IgD-negative memory B cell (primary cell): ENCODE results near the gene TENM3. TPM values are rescaled to one million over a fixed set of nuclear protein-coding genes. Genes with fewer than 3 reads are reported as not detected.

Experiments used
- H3K27ac Mint-ChIP-seq, 3 donors: one replicate each; pipeline ENCODE4 v1.8.0; 2020 to 2022; ENCODE audit warnings: mild to moderate bottlenecking in 3 of 3, mixed read lengths in 3 of 3, moderate library complexity in 1 of 3
- H3K27me3 Mint-ChIP-seq: one replicate; pipeline ENCODE4 v1.8.0; 2021; ENCODE audit warnings: mixed read lengths
- H3K36me3 Mint-ChIP-seq: one replicate; pipeline ENCODE4 v1.8.0; 2020; ENCODE audit warnings: mild to moderate bottlenecking, mixed read lengths
- H3K4me1 Mint-ChIP-seq, 3 donors: one replicate each; pipeline ENCODE4 v1.8.0; 2020 to 2022; ENCODE audit warnings: mixed read lengths in 3 of 3, mild to moderate bottlenecking in 1 of 3
- H3K4me3 Mint-ChIP-seq, 4 donors: one replicate each; pipeline ENCODE4 v1.8.0; 2020 to 2022; ENCODE audit warnings: mild to moderate bottlenecking in 4 of 4, mixed read lengths in 4 of 4, moderate library complexity in 3 of 4
- H3K9me3 Mint-ChIP-seq, 3 donors: one replicate each; pipeline ENCODE4 v1.8.0; 2020 to 2021; ENCODE audit warnings: mixed read lengths in 3 of 3, mild to moderate bottlenecking in 1 of 3
- polyA plus RNA-seq: library from polyadenylated mRNA; unstranded; fragments of 300-500 nt; fragmentation: Illumina TruSeq; gene quantifications from one replicate; pipeline ENCODE4 v1.2.3, GENCODE V29; 2021

Gene TENM3
- polyA plus RNA-seq, 1 donor from 2014 or later, result not detected

DNA sequence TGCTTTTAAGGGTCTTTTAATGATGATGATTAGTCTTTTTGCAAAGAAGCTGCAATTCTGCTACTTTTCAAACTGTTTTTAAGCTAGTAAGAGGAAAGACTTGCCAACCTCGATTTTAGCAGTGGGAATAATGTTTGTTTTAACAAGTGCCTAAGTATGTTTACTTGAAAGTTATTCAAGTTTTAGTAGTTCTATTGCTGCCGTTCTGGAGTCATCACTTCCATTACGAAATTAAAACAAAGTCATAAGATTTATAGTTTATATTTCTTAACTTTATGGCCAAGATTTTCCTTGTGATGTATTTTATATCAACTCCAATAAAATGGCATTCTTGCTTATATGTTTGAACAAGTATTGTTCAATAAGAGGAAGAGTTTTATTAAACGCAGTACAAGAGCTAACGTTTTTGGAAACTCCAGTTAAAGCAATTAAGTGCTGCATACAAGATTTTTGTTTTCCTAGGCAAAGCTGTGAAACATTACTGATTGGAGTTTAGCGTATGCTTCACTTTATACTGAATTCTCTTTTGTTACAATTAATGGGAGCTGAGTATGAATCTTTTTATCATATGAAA, 211.3 kb downstream of the TENM3 start:
- peaks cover 4 to 9% (median 7%) of the 10 kb centered on the region in 3 donors for H3K4me1 Mint-ChIP-seq
- H3K9me3 Mint-ChIP-seq, result no peaks in the 10 kb centered on the region
- H3K4me3 Mint-ChIP-seq, result no peak overlapping the region
- H3K27me3 Mint-ChIP-seq, result peaks cover 12% of the 10 kb centered on the region
- no peak overlapping the region for H3K27ac Mint-ChIP-seq
- H3K36me3 Mint-ChIP-seq, result no peaks in the 10 kb centered on the region

- no peaks in the 10 kb centered on the region for H3K9me3 Mint-ChIP-seq
- no peak overlapping the region for H3K27ac Mint-ChIP-seq
- H3K27me3 Mint-ChIP-seq, result peaks cover 4% of the 10 kb centered on the region
- no peak overlapping the region for H3K4me3 Mint-ChIP-seq
- no peaks in the 10 kb centered on the region for H3K4me1 Mint-ChIP-seq
- no peaks in the 10 kb centered on the region for H3K36me3 Mint-ChIP-seq
Measured at GRCh38 chr4:182465114-182465513, 221.9 kb downstream of the TENM3 start.

- Mint-ChIP-seq H3K27me3 (peaks cover 4% of the 10 kb centered on the region), H3K36me3 (no peaks in the 10 kb centered on the region), H3K9me3 (no peaks in the 10 kb centered on the region), H3K4me1 (no peaks in the 10 kb centered on the region), H3K4me3 (no peak overlapping the region), H3K27ac (no peak overlapping the region)
Measured at GRCh38 chr4:182465979-182466378, 222.8 kb downstream of the TENM3 start.

DNA sequence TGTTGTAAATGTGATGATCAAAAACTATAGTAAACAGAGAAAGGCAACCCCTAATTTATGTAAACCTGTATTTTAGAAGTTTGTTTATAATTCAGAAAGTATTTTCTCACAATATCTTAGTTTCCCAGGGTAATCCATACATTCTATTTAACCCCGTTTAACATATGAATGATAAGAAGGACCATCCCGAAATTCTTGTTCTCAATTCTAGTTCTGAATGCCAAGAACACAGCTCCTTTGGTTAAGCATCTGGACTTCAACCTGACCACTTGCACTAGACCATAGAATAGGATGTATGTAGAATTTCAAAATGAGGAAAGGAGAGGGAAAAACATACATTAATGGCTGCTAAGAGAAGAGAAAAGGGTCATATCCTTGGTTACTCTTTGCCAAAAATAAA, 227.0 kb downstream of the TENM3 start:
- H3K27me3 Mint-ChIP-seq, result no peaks in the 10 kb centered on the region
- H3K27ac Mint-ChIP-seq, result no peak overlapping the region
- no peak overlapping the region for H3K4me3 Mint-ChIP-seq
- H3K9me3 Mint-ChIP-seq, result peaks cover 0 to 2% (median 0%) of the 10 kb centered on the region in 3 donors
- H3K4me1 Mint-ChIP-seq, result no peaks in the 10 kb centered on the region
- no peaks in the 10 kb centered on the region for H3K36me3 Mint-ChIP-seq

DNA sequence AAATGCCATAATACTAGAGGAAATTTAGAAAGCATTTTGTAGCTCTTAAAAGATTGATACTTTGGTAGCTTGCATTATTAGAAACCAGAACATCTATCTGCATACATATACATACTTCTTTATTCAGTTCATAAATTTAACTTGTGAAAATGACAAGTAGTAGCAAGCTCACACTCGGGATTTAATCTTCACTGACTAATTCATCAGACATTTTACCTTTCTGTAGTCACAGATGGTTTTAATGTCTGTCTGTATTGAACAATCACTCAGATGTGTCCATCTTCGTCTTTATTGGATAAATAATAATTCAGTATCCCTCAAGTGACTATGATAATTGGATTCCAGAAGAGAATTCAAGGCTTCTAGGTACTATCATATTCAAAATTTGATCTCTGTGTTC, 232.3 kb downstream of the TENM3 start:
- Mint-ChIP-seq H3K4me3 (no peak overlapping the region), H3K4me1 (no peaks in the 10 kb centered on the region), H3K36me3 (no peaks in the 10 kb centered on the region), H3K27ac (no peak overlapping the region), H3K9me3 (peaks cover 0 to 2% (median 0%) of the 10 kb centered on the region in 3 donors), H3K27me3 (no peaks in the 10 kb centered on the region)

- Mint-ChIP-seq H3K4me3 (no peak overlapping the region), H3K9me3 (no peaks in the 10 kb centered on the region), H3K27ac (no peak overlapping the region), H3K4me1 (no peaks in the 10 kb centered on the region), H3K27me3 (no peaks in the 10 kb centered on the region), H3K36me3 (no peaks in the 10 kb centered on the region)
Measured at GRCh38 chr4:182478475-182478874, 235.3 kb downstream of the TENM3 start.

DNA sequence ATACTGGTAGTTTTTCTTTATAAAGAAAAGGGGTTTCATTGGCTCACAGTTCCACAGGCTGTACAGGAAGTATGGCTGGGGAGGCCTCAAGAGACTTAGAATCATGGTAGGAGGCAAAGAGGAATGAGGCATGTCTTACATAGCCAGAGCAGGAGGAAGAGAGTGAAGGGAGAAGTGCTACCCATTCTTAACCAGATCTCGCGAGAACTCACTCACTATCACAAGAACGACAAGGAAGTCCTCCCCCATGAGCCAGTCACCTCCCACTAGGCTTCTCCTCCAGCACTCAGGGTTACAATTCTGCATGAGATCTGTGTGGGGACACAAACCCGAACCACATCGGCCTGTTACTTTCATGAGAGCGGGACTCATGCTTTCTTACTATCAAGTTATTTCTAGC, 240.5 kb downstream of the TENM3 start:
- Mint-ChIP-seq H3K9me3 (no peaks in the 10 kb centered on the region), H3K27ac (no peak overlapping the region), H3K4me1 (no peaks in the 10 kb centered on the region), H3K36me3 (no peaks in the 10 kb centered on the region), H3K4me3 (no peak overlapping the region), H3K27me3 (no peaks in the 10 kb centered on the region)

- no peak overlapping the region for H3K4me3 Mint-ChIP-seq
- H3K36me3 Mint-ChIP-seq, result no peaks in the 10 kb centered on the region
- H3K27ac Mint-ChIP-seq, result no peak overlapping the region
- peaks cover 3% of the 10 kb centered on the region for H3K27me3 Mint-ChIP-seq
- H3K9me3 Mint-ChIP-seq, result no peaks in the 10 kb centered on the region
- H3K4me1 Mint-ChIP-seq, result no peaks in the 10 kb centered on the region
Measured at GRCh38 chr4:182486881-182487280, 243.7 kb downstream of the TENM3 start.

- Mint-ChIP-seq H3K36me3 (no peaks in the 10 kb centered on the region), H3K4me3 (no peak overlapping the region), H3K9me3 (no peaks in the 10 kb centered on the region), H3K27ac (no peak overlapping the region), H3K4me1 (peaks cover 0 to 5% (median 3%) of the 10 kb centered on the region in 3 donors), H3K27me3 (peaks cover 3% of the 10 kb centered on the region)
Measured at GRCh38 chr4:182488896-182489295, 245.7 kb downstream of the TENM3 start.

GRCh38 chr4:182489607-182490006, 246.4 kb downstream of the TENM3 start:
- H3K4me1 Mint-ChIP-seq, result peaks cover 0 to 5% (median 3%) of the 10 kb centered on the region in 3 donors
- H3K4me3 Mint-ChIP-seq, result no peak overlapping the region
- H3K36me3 Mint-ChIP-seq, result no peaks in the 10 kb centered on the region
- H3K27me3 Mint-ChIP-seq, result peaks cover 3% of the 10 kb centered on the region
- H3K27ac Mint-ChIP-seq, result no peak overlapping the region
- no peaks in the 10 kb centered on the region for H3K9me3 Mint-ChIP-seq

GRCh38 chr4:182491719-182492118, 248.5 kb downstream of the TENM3 start:
- peaks cover 0 to 5% (median 3%) of the 10 kb centered on the region in 3 donors for H3K4me1 Mint-ChIP-seq
- H3K36me3 Mint-ChIP-seq, result no peaks in the 10 kb centered on the region
- peaks cover 3% of the 10 kb centered on the region for H3K27me3 Mint-ChIP-seq
- no peak overlapping the region for H3K4me3 Mint-ChIP-seq
- no peak overlapping the region for H3K27ac Mint-ChIP-seq
- no peaks in the 10 kb centered on the region for H3K9me3 Mint-ChIP-seq

DNA sequence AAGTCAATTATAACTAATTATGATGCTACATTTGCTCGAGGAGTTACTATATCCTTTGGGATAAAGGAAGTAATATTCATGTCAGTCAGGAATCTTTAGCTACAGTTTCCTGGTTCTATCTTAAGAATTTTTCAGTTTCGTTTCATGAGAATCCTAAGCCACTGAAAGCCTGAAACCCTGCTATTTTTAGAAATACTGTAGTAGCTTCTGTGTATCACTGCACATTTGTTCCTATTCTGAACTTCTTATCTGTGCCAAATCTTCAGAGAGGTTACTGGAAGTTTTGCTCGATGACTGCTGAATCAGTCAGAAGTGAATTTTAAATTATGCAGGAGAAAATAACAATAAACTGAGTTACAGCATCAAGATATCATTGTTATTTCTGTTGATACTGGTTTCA, 249.2 kb downstream of the TENM3 start:
- no peaks in the 10 kb centered on the region for H3K9me3 Mint-ChIP-seq
- H3K4me1 Mint-ChIP-seq, result peaks cover 0 to 5% (median 3%) of the 10 kb centered on the region in 3 donors
- H3K27me3 Mint-ChIP-seq, result peaks cover 3% of the 10 kb centered on the region
- H3K36me3 Mint-ChIP-seq, result no peaks in the 10 kb centered on the region
- no peak overlapping the region for H3K27ac Mint-ChIP-seq
- no peak overlapping the region for H3K4me3 Mint-ChIP-seq

GRCh38 chr4:182493377-182493776, 250.2 kb downstream of the TENM3 start:
- Mint-ChIP-seq H3K27me3 (peaks cover 3% of the 10 kb centered on the region), H3K4me3 (no peak overlapping the region), H3K9me3 (no peaks in the 10 kb centered on the region), H3K27ac (no peak overlapping the region), H3K4me1 (peaks cover 0 to 5% (median 3%) of the 10 kb centered on the region in 3 donors), H3K36me3 (no peaks in the 10 kb centered on the region)

DNA sequence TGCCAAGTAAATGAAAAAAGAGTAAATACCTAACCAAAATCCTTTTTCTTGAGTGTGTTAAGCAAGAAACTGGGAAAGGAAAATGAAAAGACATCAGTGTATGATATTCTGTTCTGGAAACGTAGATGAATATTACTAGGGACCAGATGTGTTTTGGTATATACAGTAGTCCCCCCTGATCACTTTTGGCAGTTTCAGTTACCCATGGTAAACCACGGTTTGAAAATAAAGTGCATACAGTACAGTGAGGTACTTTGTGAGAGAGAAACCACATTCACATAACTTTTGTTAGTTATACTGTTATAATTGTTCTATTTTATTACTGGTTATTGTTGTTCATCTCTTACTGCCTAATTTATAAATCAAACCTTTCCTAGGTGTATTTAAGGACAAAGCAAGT, 250.9 kb downstream of the TENM3 start:
- Mint-ChIP-seq H3K27ac (no peak overlapping the region), H3K36me3 (no peaks in the 10 kb centered on the region), H3K27me3 (peaks cover 3% of the 10 kb centered on the region), H3K4me1 (peaks cover 0 to 5% (median 3%) of the 10 kb centered on the region in 3 donors), H3K9me3 (no peaks in the 10 kb centered on the region), H3K4me3 (no peak overlapping the region)

- peaks cover 0 to 5% (median 3%) of the 10 kb centered on the region in 3 donors for H3K4me1 Mint-ChIP-seq
Measured at GRCh38 chr4:182495031-182495430, 251.8 kb downstream of the TENM3 start.

GRCh38 chr4:182495645-182496385, 252.6 kb downstream of the TENM3 start:
- H3K36me3 Mint-ChIP-seq, result no peaks in the 10 kb centered on the region
- H3K9me3 Mint-ChIP-seq, result no peaks in the 10 kb centered on the region
- H3K4me1 Mint-ChIP-seq, result peaks cover 0 to 5% (median 3%) of the 10 kb centered on the region in 3 donors
- no peak overlapping the region for H3K4me3 Mint-ChIP-seq
- no peak overlapping the region for H3K27ac Mint-ChIP-seq
- H3K27me3 Mint-ChIP-seq, result no peaks in the 10 kb centered on the region

More at GRCh38 chr4:182495031-182495430, 251.8 kb downstream of the TENM3 start:
- Mint-ChIP-seq H3K27ac (no peak overlapping the region), H3K36me3 (no peaks in the 10 kb centered on the region), H3K4me3 (no peak overlapping the region), H3K9me3 (no peaks in the 10 kb centered on the region), H3K27me3 (peaks cover 3% of the 10 kb centered on the region)
